K562 (cell line): ENCODE data around the gene CSMD2. TPM values are rescaled to one million over a fixed set of nuclear protein-coding genes. Genes with fewer than 3 reads are reported as not detected.

Source experiments
- ATAC-seq: fragments of 200-7000 bp; cut with Tn5 transposase; 3 replicates; pipeline ENCODE4 v1.9.1; 2020; ENCODE audit warnings: moderate library complexity
- BruUV-seq: library from RNA; stranded (reverse); fragments of 400-500 nt; replicated peaks from 2 replicates; lab custom pipeline; 2021; lab: Mats Ljungman, UMichigan
- CTCF ChIA-PET: fragments of 300-600 bp; formaldehyde crosslinking; extraction: SDS; loops from one replicate; lab custom pipeline; 2021; ENCODE audit warnings: low intra/inter-chr PET ratio; lab: Yijun Ruan, JAX
- POLR2A ChIA-PET: fragments of 300-600, 350-650 bp; sonication (Branson Sonifier 250); formaldehyde crosslinking; extraction: SDS; loops from one replicate; lab custom pipeline; 2021; ENCODE audit warnings: antibody characterized with exemption, inconsistent platforms; lab: Yijun Ruan, JAX
- DNase-seq, 4 experiments: peaks; one replicate each; pipeline versions ENCODE4 v3.0.0 to v3.0.0-alpha.2; 2011 to 2018; ENCODE audit warnings: low spot score in 3 of 4, mixed read lengths in 3 of 4; ENCODE audit errors: extremely low read depth in 1 of 4
- FAIRE-seq: peaks from 2 replicates; lab custom pipeline; 2011; peaks lifted over from hg19 to GRCh38; lab: Jason Lieb, UNC
- H2AFZ ChIP-seq: 2 replicates; pipeline ENCODE4 v1.6.0; 2011; ENCODE audit warnings: low read depth, low read length, control low read depth, inconsistent platforms
- H3K27ac ChIP-seq: fragments of 200-600 bp; 3 replicates; pipeline ENCODE4 v1.8.0; 2011; ENCODE audit warnings: low read depth, mild to moderate bottlenecking, control low read depth, inconsistent platforms, low read length, moderate library complexity, mixed read lengths; ENCODE audit errors: extremely low read depth
- H3K27me3 ChIP-seq, 2 experiments: fragments of 300-600 bp in 1 of 2; 2 replicates in 1 of 2; 3 replicates in 1 of 2; pipeline versions ENCODE4 v1.6.0 to v1.8.0; 2011; ENCODE audit warnings: inconsistent platforms in 2 of 2, low read length in 2 of 2, mild to moderate bottlenecking in 1 of 2, mixed read lengths in 1 of 2, moderate library complexity in 1 of 2; ENCODE audit not compliant: control insufficient read depth in 2 of 2, insufficient read depth in 2 of 2
- H3K36me3 ChIP-seq: fragments of 300-600 bp; 3 replicates; pipeline ENCODE4 v1.8.0; 2011; ENCODE audit warnings: mild to moderate bottlenecking, low read length, inconsistent platforms; ENCODE audit not compliant: control insufficient read depth, insufficient read depth
- H3K4me1 ChIP-seq, 2 experiments: fragments of 200-600 bp in 1 of 2; replicated peaks in 1 of 2; 2 replicates in 1 of 2; 3 replicates in 1 of 2; pipeline versions ENCODE4 v1.5.1 to v1.8.0; 2011; ENCODE audit warnings: inconsistent platforms in 2 of 2, low read length in 2 of 2, mild to moderate bottlenecking in 1 of 2, mixed read lengths in 1 of 2, moderate library complexity in 1 of 2; ENCODE audit not compliant: control insufficient read depth in 2 of 2, insufficient read depth in 2 of 2
- H3K4me2 ChIP-seq: 2 replicates; pipeline ENCODE4 v1.6.1; 2011; ENCODE audit warnings: low read length, control low read depth, inconsistent platforms, mixed read lengths; ENCODE audit not compliant: insufficient read depth
- H3K4me3 ChIP-seq: fragments of 200-600 bp; sonication (generic), shearing (Covaris generic); 2 replicates; pipeline ENCODE4 v1.5.1; 2016; ENCODE audit warnings: control low read depth, inconsistent platforms
- H3K79me2 ChIP-seq: fragments of 200-600 bp; 3 replicates; pipeline ENCODE4 v1.8.0; 2011; ENCODE audit warnings: low read length, inconsistent platforms; ENCODE audit not compliant: control insufficient read depth, insufficient read depth
- H3K9ac ChIP-seq, 2 experiments: 2 replicates each; pipeline versions ENCODE4 v1.6.0 to v1.6.1; 2011; ENCODE audit warnings: low read depth in 2 of 2, low read length in 2 of 2, control low read depth in 1 of 2, inconsistent platforms in 1 of 2, mild to moderate bottlenecking in 1 of 2, mixed read lengths in 1 of 2; ENCODE audit not compliant: insufficient read depth in 1 of 2
- H3K9me1 ChIP-seq: one replicate; pipeline ENCODE4 v1.6.0; 2011; ENCODE audit warnings: inconsistent platforms, mild to moderate bottlenecking, low read length, moderate library complexity; ENCODE audit not compliant: control insufficient read depth, insufficient read depth
- H3K9me3 ChIP-seq: replicated peaks from 2 replicates; pipeline ENCODE4 v1.5.1; 2011; ENCODE audit warnings: low read depth, low read length, inconsistent platforms; ENCODE audit not compliant: control insufficient read depth, insufficient read depth
- H4K20me1 ChIP-seq: replicated peaks from 2 replicates; pipeline ENCODE4 v1.6.1; 2011; ENCODE audit warnings: low read length, inconsistent platforms, mixed read lengths; ENCODE audit not compliant: control insufficient read depth, insufficient read depth
- ATF3 ChIP-seq, 2 experiments: fragments of 450-650 bp in 1 of 2; sonication (generic) in 1 of 2; formaldehyde crosslinking in 1 of 2; IDR thresholded peaks in 1 of 2; conservative IDR thresholded peaks in 1 of 2; 2 replicates each; pipeline versions ENCODE4 v1.6.1 to v1.8.1; 2016 to 2023; ENCODE audit warnings: mild to moderate bottlenecking in 2 of 2, moderate library complexity in 2 of 2, inconsistent platforms in 1 of 2, missing genetic modification reagents in 1 of 2
- HOMEZ ChIP-seq: fragments of 250-450 bp; sonication (Bioruptor Pico); IDR thresholded peaks from 2 replicates; pipeline ENCODE4 v1.4.0; 2020; ENCODE audit warnings: mild to moderate bottlenecking, moderate library complexity
- WGBS: fragments of 100-300 bp; shearing (Covaris generic); methylation state at CpG from one replicate; pipeline ENCODE4 v1.1.6; 2016; ENCODE audit warnings: low coverage, mixed read lengths; ENCODE audit not compliant: insufficient coverage; ENCODE audit errors: missing lambda C conversion rate; 5-methylcytosine and 5-hydroxymethylcytosine counted together
- in situ Hi-C: fragments of 300-500 bp; cut with MboI; formaldehyde crosslinking; loops from 4 replicates; pipeline ENCODE4 v1.15.0; 2018; ENCODE audit warnings: inconsistent platforms, mixed read lengths
- intact Hi-C: fragments of 100-400 bp; cut with micrococcal nuclease; formaldehyde crosslinking; loops from 2 replicates; pipeline ENCODE4 v1.14.2; 2022
- polyA plus RNA-seq, 8 experiments: library from polyadenylated mRNA; depleted of rRNA in 4 of 8; stranded (reverse) in 5 of 8; unstranded in 3 of 8; fragments of >200 nt; fragmentation: Nextera tagmentation in 2 of 8; fragmentation: Illumina TruSeq in 1 of 8; extraction: Ambion mirVana in 2 of 8; extraction: Trizol in 1 of 8; gene quantifications; 2 replicates each; pipeline versions ENCODE4 v1.2.1 to v1.2.3, GENCODE V29; 2011 to 2014; ENCODE audit warnings: inconsistent platforms in 1 of 8, missing spikeins in 1 of 8
- total RNA-seq, 7 experiments: library from RNA; depleted of rRNA in 6 of 7; stranded (reverse); fragments of >200 nt in 6 of 7; fragmentation: Illumina TruSeq in 2 of 7; extraction: Trizol in 2 of 7; gene quantifications; 2 replicates each; pipeline versions ENCODE4 v1.2.1 to v1.2.3, GENCODE V29; 2011 to 2021; ENCODE audit warnings: low replicate concordance in 1 of 7

The CSMD2 gene
- total and polyA plus RNA-seq, 9 of the 15 experiments (the other 6 are each of a cell fraction or from before 2014, with no cell fraction given): not detected

- CTCF ChIA-PET: no interaction called here
- POLR2A ChIA-PET: no interaction called here
- no peak overlapping the region for H3K4me2 ChIP-seq
- no peak for ATAC-seq
- no peak overlapping the region for H2AFZ ChIP-seq
- intact Hi-C loops: no loop called here
- WGBS: 0% methylated on average over 1 of the region's 1 CpG
- no peak for FAIRE-seq
- H3K27me3 ChIP-seq: no peaks in the 10 kb centered on the region
- no peak overlapping the region for H3K27ac ChIP-seq
- TF ChIP-seq HOMEZ (CRISPR knock-in tag) (no peak), ATF3 (IDR thresholded peaks at IDR 0.05) (peak; percentile 31; the same call in 1 of the 2 replicates), ATF3 (CRISPR knock-in tag; conservative IDR thresholded peaks at IDR 0.05) (no peak)
- TF ChIP-seq, all 486 proteins: peak for 1
- DNase-seq: no peak
- BruUV-seq: no TSS peak
- Histone ChIP-seq H3K79me2 (no peaks in the 10 kb centered on the region), H3K9ac (no peak overlapping the region), H4K20me1 (no peaks in the 10 kb centered on the region), H3K4me1 (no peaks in the 10 kb centered on the region), H3K36me3 (no peaks in the 10 kb centered on the region), H3K4me3 (no peak overlapping the region), H3K9me3 (no peaks in the 10 kb centered on the region), H3K9me1 (no peaks in the 10 kb centered on the region)
- in situ Hi-C loops: no loop called here
Observed at GRCh38 chr1:34115233-34115632, 49.8 kb downstream of the CSMD2 start.
